GM19240 (cell line): ENCODE data around the gene ARHGDIB.

Experiments used
- DNase-seq: peaks from one replicate; pipeline ENCODE4 v3.0.0; 2011; ENCODE audit warnings: low spot score; ENCODE audit not compliant: insufficient read length

ARHGDIB gene

GRCh38 chr12:14931791-14932560, 29.4 kb downstream of the ARHGDIB start:
- DNase-seq = no peak

- DNase-seq = no peak
These were observed 30.0 kb downstream of the ARHGDIB start for GRCh38 chr12:14931359-14931758.

- no peak for DNase-seq
These were observed 31.1 kb downstream of the ARHGDIB start for GRCh38 chr12:14930299-14930698.

GRCh38 chr12:14928931-14929330, 32.5 kb downstream of the ARHGDIB start:
- DNase-seq = no peak

- DNase-seq = no peak
These were observed 34.1 kb downstream of the ARHGDIB start for GRCh38 chr12:14927267-14927666.

DNA sequence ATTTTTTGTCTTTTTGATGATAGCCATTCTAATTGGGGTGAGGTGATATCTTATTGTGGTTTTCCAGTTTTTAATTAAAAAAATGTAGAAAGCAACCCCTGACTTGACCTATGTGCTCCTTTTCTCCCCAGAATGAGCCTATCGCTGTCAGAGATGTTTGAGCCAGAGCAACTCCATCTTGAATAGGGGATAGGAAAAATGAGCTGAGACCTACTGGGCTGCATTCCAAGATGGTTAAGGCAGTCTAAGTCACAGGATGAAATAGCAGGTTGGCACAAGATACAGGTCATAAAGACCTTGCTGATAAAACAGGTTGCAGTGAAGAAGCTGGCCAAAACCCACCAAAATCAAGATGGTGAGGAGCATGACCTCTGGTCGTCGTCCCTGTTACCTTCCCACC, 36.9 kb downstream of the ARHGDIB start:
- no peak for DNase-seq

DNA sequence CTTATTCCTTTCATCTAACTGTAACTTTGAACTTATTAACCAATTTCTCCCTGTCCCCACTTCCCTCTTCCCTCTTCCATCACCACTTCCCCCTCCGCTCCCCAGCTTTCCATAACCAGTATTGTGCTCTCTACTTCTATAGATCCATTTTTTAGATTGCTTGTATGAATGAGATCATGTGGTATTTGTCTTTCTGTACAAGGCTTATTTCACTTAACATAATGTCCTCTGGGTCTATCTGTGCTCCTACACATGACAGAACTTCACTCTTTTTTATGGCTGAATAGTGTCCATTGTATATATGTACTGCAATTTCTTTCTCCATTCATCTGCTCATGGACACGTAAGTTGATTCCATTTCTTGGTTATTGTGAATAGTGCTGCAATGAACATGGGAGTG, 37.5 kb downstream of the ARHGDIB start:
- no peak for DNase-seq

DNA sequence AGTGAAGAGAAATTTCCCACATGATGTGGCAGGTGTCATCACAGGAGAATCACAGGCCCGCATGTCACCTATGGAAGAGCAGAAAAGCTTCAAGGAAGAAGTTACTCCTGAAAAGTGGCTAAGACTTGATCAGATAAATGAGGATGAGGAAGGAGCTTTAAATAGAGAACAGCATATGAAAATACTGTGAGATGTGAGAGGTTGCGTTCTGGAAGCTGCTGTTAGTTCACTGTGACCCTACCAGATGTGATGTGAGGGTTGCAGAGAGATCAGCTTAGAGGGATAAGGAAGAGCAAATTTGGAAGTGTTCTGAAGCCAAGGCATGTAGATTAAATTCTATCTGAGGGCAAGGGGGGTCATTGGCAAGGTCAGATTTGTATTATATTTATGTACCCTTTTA, 40.2 kb downstream of the ARHGDIB start:
- DNase-seq = no peak

DNA sequence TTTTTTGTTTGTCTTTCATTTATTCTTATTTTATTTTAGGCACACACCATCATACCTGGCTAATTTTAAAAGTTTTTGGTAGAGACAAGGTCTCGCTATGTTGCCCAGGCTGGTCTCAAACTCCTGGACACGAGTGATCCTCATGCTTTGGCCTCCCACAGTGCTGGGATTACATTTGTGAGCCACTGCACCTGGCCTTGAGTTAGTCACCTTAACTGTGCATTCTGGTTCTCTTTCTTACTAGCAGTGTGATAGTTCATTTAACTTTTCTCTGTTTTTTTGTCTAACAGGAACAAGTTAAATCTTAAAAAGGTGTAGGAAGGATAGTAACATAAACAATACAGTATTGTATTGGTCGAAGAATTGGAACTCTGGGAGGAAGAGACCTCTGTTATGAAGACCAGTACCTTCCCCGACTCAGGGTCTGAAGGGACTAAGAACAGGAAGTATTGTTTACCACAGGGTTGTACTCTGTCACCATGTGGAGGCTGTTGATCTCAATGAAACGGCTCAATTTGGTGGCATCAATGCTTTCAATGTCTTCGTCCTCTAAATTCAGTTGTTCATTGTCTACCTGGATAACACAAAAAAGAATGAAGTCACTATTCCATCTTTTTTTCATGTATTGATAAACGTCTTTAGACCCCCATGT, 40.8 kb downstream of the ARHGDIB start:
- DNase-seq = no peak

DNA sequence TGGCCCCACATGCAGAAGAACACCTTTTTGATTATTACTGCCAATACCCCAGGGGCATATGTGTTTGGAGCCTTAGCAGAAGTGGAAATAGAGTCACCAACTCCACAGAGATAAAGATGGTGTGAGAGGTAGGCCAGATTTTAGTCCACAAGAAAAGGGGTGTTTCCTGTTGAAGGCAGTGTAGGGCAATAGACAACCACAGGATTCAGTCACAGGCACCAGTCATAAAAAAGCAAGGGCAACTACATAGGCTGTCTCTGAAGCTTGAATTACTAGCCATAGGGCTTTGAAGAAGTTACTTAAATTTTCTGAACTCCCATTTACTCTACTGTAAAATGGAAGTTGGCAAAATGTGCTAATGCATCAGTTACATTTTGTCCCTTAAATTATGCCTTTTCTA, 41.9 kb downstream of the ARHGDIB start:
- no peak for DNase-seq

DNA sequence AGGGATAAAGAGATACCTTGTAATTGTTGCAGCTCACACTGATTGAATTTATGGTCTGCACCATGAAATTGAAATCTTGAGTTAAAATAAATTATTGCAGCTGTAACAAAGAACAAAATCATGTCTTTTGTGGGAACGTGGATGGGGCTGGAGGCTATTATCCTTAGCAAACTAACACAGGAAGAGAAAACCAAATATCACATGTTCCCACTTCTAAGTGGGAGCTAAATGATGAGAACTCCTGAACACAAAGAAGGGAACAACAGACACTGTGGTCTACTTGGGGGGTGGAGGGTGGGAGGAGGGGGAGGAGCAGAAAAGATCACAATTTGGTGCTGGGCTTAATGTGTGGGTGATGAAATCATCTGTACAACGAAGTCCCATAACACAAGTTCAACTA, 45.7 kb downstream of the ARHGDIB start:
- no peak for DNase-seq

GRCh38 chr12:14913381-14913781, 48.0 kb downstream of the ARHGDIB start:
- DNase-seq = no peak

- DNase-seq = no peak
These were observed 50.3 kb downstream of the ARHGDIB start for GRCh38 chr12:14911131-14911530.

- DNase-seq = no peak
These were observed 51.1 kb downstream of the ARHGDIB start for GRCh38 chr12:14910090-14910915.

- DNase-seq = no peak
These were observed 53.4 kb downstream of the ARHGDIB start for GRCh38 chr12:14907953-14908352.

- no peak for DNase-seq
These were observed 55.3 kb downstream of the ARHGDIB start for GRCh38 chr12:14906114-14906513.

GRCh38 chr12:14905269-14906004, 56.0 kb downstream of the ARHGDIB start:
- DNase-seq = no peak

- DNase-seq = no peak
These were observed 56.5 kb downstream of the ARHGDIB start for GRCh38 chr12:14904854-14905253.

DNA sequence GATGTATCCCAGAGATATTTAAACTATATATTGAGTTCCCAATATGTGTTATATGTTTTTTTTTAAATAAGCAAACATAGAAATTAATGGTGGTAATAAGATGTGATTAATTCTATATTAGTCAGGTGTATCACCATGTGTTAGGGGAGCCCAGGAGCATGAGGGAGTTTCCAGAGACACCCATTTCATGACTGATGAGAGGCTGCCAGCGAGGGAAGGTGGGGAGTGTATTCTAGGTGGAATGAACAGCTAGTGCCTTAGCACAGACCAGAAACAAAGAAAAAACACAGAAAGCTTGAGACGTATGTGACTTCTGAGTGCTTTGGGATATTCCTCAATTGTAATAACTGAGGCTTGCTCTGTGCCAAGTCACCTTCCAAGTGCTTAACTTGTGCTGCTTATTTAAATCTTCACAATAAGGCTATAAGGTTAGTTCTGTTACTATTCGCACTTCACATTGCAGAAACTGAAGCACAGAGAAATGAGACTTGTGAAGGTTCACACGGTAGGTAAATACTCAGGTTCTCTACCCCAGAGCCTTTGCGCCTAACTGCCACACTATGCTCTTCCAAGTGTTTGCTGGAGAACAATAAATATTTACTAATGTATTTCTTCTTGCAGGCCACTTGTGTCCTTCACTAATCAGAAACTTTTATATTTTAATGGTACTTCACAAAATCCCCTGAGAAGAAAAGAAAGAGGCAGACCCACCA, 57.9 kb downstream of the ARHGDIB start:
- DNase-seq = no peak

DNA sequence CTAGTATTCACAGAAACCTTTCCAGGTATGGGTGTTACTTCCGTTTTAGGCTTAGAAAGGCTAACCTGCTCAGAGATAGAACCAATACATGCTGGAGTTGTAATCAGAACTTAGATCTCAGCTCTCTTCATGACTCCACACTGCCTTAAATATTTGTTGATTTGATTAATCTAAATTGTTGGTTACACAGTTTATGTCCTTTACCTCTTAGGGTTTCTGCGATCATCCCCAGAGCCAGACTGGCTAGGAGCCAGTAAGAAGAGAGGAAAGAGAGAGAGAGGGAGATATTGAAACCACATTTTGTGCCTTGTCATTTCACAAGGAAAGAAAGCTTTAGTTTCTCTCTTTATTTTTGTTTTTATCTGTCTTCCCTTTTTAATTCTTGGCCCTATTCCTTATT, 58.9 kb downstream of the ARHGDIB start:
- no peak for DNase-seq

GRCh38 chr12:14901228-14901562, 60.2 kb downstream of the ARHGDIB start:
- DNase-seq = no peak
